Measurements from ENCODE around the gene PDAP1.
"Not testable (repeated sequence)": the region's sequence is repeated elsewhere in the genome, so short reads cannot be mapped to it uniquely, and the experiment has no call there.

The PDAP1 gene

DNA sequence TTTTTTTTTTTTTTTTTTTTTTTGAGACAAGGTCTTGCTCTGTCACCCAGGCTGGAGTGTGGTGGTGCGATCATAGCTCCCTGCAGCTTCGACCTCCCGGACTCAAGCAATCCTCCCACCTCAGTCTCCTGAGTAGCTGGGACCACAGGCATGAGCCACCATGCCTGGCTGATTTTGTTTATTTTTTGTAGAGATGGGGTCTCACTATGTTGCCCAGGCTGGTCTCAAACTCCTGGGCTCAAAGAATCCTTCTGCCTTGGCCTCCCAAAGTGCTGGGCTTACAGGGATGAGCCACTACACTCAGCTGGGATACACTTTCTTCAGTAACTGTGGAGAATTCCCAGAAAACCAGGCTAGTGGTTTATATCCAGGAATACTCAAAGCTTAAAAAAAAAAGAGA is 57.8 kb downstream of the PDAP1 start:
- DNase-seq (ENCODE audit: low read depth): not testable (repeated sequence)
